ENCODE results near the gene BRWD1.

DNA sequence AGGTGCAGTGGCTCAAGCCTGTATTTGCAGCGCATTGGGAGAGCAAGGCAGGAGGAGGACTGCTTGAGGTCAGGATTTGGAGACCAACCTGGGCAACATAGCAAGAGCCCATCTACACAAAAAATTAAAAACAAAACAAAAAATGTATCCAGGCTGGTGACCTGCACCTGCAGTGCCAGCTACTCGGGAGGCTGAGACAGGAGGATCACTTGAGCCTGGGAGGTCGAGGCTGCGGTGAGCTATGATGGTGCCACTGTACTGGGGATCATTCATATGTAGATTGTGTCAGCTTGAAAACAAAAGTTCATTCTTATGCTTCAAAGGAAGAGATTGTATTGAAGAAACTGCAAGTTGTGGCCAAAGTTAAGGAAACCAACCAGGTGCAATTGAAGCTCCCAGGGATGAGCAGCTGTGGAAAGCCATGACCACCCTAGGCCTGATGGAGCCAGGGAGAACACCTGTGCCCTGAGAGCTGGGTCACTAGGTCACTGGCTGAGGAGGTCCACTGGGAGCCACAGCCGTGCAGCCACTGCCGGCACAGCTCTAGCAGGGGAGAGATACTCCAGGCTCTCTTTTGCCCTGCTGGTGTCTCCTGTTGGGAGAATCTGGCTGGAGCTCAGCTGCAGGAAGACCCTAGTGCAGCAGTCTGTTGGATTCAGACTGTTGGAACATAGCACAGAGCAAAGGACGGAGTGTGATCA, 13.3 kb upstream of the BRWD1 start:
- TF ChIP-seq, protein P1, sequence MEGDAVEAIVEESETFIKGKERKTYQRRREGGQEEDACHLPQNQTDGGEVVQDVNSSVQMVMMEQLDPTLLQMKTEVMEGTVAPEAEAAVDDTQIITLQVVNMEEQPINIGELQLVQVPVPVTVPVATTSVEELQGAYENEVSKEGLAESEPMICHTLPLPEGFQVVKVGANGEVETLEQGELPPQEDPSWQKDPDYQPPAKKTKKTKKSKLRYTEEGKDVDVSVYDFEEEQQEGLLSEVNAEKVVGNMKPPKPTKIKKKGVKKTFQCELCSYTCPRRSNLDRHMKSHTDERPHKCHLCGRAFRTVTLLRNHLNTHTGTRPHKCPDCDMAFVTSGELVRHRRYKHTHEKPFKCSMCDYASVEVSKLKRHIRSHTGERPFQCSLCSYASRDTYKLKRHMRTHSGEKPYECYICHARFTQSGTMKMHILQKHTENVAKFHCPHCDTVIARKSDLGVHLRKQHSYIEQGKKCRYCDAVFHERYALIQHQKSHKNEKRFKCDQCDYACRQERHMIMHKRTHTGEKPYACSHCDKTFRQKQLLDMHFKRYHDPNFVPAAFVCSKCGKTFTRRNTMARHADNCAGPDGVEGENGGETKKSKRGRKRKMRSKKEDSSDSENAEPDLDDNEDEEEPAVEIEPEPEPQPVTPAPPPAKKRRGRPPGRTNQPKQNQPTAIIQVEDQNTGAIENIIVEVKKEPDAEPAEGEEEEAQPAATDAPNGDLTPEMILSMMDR (conservative IDR thresholded peaks at IDR 0.05; ENCODE audit: low read length), result no peak
- no peak for TF ChIP-seq EZH2phosphoT487 (IDR thresholded peaks at IDR 0.05; ENCODE audit: borderline replicate concordance, low read depth, low read length)
